Suprapubic skin (tissue), 4 donors: ENCODE measurements around the gene CNIH4. TPM values are rescaled to one million over a fixed set of nuclear protein-coding genes. Genes with fewer than 3 reads are reported as not detected.

ENCODE experiments used
- DNase-seq, 2 donors: peaks; one replicate each; pipeline ENCODE4 v3.0.0-alpha.2; 2019; ENCODE audit warnings: low spot score in 2 of 2
- H3K27ac ChIP-seq: fragments of 200-600 bp; sonication (generic); one replicate; pipeline ENCODE4 v1.5.1; 2019
- H3K27me3 ChIP-seq: fragments of 200-600 bp; sonication (generic); one replicate; pipeline ENCODE4 v1.5.1; 2019
- H3K36me3 ChIP-seq: fragments of 200-600 bp; sonication (generic); one replicate; pipeline ENCODE4 v1.5.1; 2019
- H3K4me1 ChIP-seq: fragments of 200-600 bp; sonication (generic); one replicate; pipeline ENCODE4 v1.5.1; 2019
- H3K4me3 ChIP-seq: fragments of 200-600 bp; sonication (generic); one replicate; pipeline ENCODE4 v1.5.1; 2019; ENCODE audit warnings: mild to moderate bottlenecking
- H3K9me3 ChIP-seq: fragments of 200-600 bp; sonication (generic); one replicate; pipeline ENCODE4 v1.5.1; 2019
- EP300 ChIP-seq: sonication (generic); formaldehyde crosslinking; IDR thresholded peaks from one replicate; pipeline ENCODE4 v1.6.1; 2017; ENCODE audit warnings: antibody characterized with exemption
- POLR2A ChIP-seq, 2 donors: fragments of 450-650 bp; IDR thresholded peaks; one replicate each; pipeline ENCODE4 v1.6.1; 2017; ENCODE audit warnings: antibody characterized with exemption in 2 of 2, mild to moderate bottlenecking in 2 of 2, moderate library complexity in 2 of 2
- POLR2AphosphoS5 ChIP-seq, 3 donors: sonication (generic); formaldehyde crosslinking; IDR thresholded peaks; one replicate each; pipeline ENCODE4 v1.6.1; 2017; ENCODE audit warnings: antibody characterized with exemption in 3 of 3
- WGBS: methylation state at CpG from one replicate; pipeline ENCODE4 v1.1.5; 2018; 5-methylcytosine and 5-hydroxymethylcytosine counted together
- total RNA-seq, 4 donors: library from RNA; depleted of rRNA; stranded (reverse); fragments of >200 nt; gene quantifications; one replicate each; pipeline ENCODE4 v1.1.0, GENCODE V29; 2016
- TF ChIP-seq, protein P1 (sequence below), 2 donors: fragments of 200-600 bp in 1 of 2; fragments of 450-650 bp in 1 of 2; sonication (generic) in 1 of 2; IDR thresholded peaks; one replicate each; pipeline ENCODE4 v1.5.1; 2016 to 2019; ENCODE audit warnings: antibody characterized with exemption in 2 of 2, mild to moderate bottlenecking in 1 of 2, moderate library complexity in 1 of 2

Gene CNIH4
- total RNA-seq, 4 donors from 2014 or later: 27.8 to 49.5 (median 29.8) TPM

DNA sequence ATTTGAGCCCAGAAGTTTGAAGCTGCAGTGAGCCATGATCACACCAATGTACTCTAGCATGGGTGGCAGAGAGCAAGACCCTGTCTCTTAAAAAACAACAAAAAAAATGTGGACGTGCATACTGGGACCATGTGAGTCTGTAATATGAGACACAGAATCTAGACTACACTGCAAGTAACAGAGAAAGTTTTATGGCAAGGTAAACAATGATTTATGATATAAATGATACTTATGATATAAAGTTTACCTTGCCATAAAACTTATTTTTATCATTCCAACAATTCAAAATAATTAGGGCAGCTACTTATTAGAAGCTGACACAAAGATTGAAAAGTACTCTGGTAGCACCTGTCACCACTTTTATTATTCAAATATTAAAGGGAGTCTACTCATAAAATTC, 43.2 kb downstream of the CNIH4 start:
- no peak for DNase-seq
- H3K4me3 ChIP-seq: no peak overlapping the region
- H3K27me3 ChIP-seq: no peaks in the 10 kb centered on the region
- TF ChIP-seq EP300 (no peak), POLR2A (IDR thresholded peaks at IDR 0.05) (no peak), POLR2AphosphoS5 (IDR thresholded peaks at IDR 0.05) (no peak)
- 81% methylated on average over 1 of the region's 1 CpG for WGBS
- no peaks in the 10 kb centered on the region for H3K4me1 ChIP-seq
- H3K27ac ChIP-seq: no peak overlapping the region
- peaks cover 96% of the 10 kb centered on the region for H3K36me3 ChIP-seq
- H3K9me3 ChIP-seq: no peaks in the 10 kb centered on the region

DNA sequence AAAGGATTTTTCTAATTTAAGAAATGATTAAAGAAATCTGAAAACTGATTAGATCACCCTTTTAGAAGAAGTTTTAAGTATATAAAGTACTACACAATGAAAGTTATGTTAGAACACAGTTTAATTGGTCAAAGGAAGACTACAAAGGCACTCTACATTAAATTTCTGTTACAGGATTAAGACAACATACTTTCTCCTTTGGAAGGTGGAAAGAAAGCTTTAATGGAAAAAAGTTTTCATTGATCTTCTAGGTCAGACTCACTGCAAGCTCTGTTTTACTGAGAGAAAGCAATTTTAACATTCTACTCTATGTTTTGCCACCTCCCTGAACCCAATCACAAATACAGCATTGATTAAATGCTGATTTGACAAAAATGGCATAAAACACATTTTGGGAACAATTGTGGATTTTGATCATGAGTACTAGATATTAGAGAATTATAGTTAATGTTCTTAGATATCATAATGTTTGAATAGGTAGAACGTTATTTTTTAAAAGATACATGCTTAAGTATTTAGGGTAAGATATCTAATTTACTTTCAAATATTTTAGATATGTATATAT, 45.9 kb downstream of the CNIH4 start:
- no peak overlapping the region for H3K4me3 ChIP-seq
- no peaks in the 10 kb centered on the region for H3K27me3 ChIP-seq
- no peaks in the 10 kb centered on the region for H3K9me3 ChIP-seq
- WGBS: 87% methylated on average over 1 of the region's 1 CpG
- peaks cover 90% of the 10 kb centered on the region for H3K36me3 ChIP-seq
- no peak for DNase-seq
- H3K4me1 ChIP-seq: no peaks in the 10 kb centered on the region
- TF ChIP-seq EP300: no peak
- TF ChIP-seq, protein P1, sequence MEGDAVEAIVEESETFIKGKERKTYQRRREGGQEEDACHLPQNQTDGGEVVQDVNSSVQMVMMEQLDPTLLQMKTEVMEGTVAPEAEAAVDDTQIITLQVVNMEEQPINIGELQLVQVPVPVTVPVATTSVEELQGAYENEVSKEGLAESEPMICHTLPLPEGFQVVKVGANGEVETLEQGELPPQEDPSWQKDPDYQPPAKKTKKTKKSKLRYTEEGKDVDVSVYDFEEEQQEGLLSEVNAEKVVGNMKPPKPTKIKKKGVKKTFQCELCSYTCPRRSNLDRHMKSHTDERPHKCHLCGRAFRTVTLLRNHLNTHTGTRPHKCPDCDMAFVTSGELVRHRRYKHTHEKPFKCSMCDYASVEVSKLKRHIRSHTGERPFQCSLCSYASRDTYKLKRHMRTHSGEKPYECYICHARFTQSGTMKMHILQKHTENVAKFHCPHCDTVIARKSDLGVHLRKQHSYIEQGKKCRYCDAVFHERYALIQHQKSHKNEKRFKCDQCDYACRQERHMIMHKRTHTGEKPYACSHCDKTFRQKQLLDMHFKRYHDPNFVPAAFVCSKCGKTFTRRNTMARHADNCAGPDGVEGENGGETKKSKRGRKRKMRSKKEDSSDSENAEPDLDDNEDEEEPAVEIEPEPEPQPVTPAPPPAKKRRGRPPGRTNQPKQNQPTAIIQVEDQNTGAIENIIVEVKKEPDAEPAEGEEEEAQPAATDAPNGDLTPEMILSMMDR (IDR thresholded peaks at IDR 0.05): no peak
- TF ChIP-seq POLR2A (IDR thresholded peaks at IDR 0.05): no peak
- TF ChIP-seq POLR2AphosphoS5 (IDR thresholded peaks at IDR 0.05): no peak
- no peak overlapping the region for H3K27ac ChIP-seq

DNA sequence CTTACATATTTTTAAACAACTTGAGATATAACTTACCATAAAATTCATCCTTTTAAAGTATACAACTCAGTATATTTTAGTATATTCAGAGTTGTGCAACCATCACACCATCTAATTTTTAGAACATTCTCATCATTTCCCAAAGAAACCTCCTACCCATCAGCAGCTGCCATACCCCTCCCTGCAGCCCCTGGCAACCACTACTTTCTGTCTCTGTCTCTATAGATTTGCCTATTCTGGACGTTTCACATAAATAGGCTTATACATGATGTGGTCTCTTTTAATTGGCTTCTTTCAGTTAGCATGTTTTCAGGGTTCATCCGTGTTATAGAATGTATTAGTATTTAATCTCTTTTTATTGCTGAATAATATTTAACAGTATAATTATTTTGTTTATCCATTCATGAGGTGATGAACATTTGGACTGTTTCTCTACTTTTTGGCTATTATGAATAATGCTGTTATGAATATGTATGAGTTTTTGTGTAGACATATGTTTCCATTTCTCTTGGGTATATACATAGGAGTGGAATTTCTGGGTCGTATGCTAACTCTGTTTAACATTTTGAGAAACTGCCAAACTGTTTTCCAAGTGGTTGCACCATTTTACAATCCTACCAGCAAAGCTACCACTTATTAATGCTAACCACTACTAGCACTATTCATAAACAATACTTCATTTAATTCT, 48.4 kb downstream of the CNIH4 start:
- no peak for TF ChIP-seq EP300
- TF ChIP-seq POLR2AphosphoS5 (IDR thresholded peaks at IDR 0.05): no peak
- TF ChIP-seq POLR2A (IDR thresholded peaks at IDR 0.05): no peak
- TF ChIP-seq, protein P1 (IDR thresholded peaks at IDR 0.05): no peak
- Histone ChIP-seq H3K27ac (no peak overlapping the region), H3K4me3 (no peak overlapping the region), H3K4me1 (peaks cover 7% of the 10 kb centered on the region), H3K36me3 (peaks cover 90% of the 10 kb centered on the region), H3K27me3 (no peaks in the 10 kb centered on the region), H3K9me3 (no peaks in the 10 kb centered on the region)
- WGBS: 64% methylated on average over 3 of the region's 3 CpGs
- DNase-seq: no peak

DNA sequence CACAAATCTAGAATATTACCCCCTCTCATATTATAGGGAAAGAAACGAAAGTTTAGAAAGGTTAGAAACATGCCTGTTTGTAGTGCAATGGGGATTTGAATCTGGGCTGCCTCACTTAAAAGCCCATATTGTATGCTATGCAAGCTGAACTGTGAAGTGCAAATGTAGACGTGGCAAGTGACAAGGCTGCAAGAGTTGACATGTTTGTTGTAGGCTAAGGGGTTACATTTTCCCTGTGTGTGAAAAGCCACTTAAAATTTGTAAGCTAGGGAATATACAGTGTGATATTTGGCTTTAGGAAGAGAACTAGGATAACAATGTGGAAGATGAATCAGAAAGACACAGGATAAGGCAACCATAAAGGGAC, 48.9 kb downstream of the CNIH4 start:
- peaks cover 90% of the 10 kb centered on the region for H3K36me3 ChIP-seq

DNA sequence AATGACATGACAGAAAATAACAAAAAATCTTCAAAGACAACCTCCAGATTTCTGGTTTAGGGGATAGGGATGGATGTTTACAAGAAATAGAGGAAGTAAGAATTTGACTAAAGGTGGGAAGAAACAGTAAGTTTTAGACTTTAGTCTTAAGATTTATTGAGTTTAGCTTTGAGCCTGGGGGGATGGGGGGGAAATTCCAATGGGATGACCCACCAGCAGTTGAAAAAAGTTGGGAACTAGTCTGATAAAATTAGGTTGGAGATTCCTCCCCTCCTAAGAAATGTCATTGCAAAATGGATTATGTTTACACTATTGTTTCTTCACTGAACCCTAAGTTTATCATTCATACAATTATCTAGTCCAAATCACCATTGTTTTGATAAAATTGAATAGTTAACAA, 49.5 kb downstream of the CNIH4 start:
- Histone ChIP-seq H3K27ac (no peak overlapping the region), H3K36me3 (peaks cover 90% of the 10 kb centered on the region), H3K9me3 (no peaks in the 10 kb centered on the region), H3K4me1 (peaks cover 7% of the 10 kb centered on the region), H3K4me3 (no peak overlapping the region), H3K27me3 (no peaks in the 10 kb centered on the region)
- DNase-seq: no peak
- TF ChIP-seq, protein P1 (IDR thresholded peaks at IDR 0.05): no peak
- TF ChIP-seq POLR2AphosphoS5 (IDR thresholded peaks at IDR 0.05) (no peak), EP300 (no peak), POLR2A (IDR thresholded peaks at IDR 0.05) (no peak)

More for the DNA sequence above, 48.9 kb downstream of the CNIH4 start:
- Histone ChIP-seq H3K27ac (no peak overlapping the region), H3K9me3 (no peaks in the 10 kb centered on the region), H3K27me3 (no peaks in the 10 kb centered on the region), H3K4me3 (no peak overlapping the region), H3K4me1 (peaks cover 7% of the 10 kb centered on the region)
- DNase-seq: no peak
- WGBS: 84% methylated on average over 2 of the region's 2 CpGs
- TF ChIP-seq, protein P1 (IDR thresholded peaks at IDR 0.05): no peak
- TF ChIP-seq POLR2AphosphoS5 (IDR thresholded peaks at IDR 0.05): no peak
- no peak for TF ChIP-seq POLR2A (IDR thresholded peaks at IDR 0.05)
- TF ChIP-seq EP300: no peak
